ENCODE measurements around the gene OR10H5. TPM values are rescaled to one million over a fixed set of nuclear protein-coding genes. Genes with fewer than 3 reads are reported as not detected.
"Not testable (repeated sequence)": the region's sequence is repeated elsewhere in the genome, so short reads cannot be mapped to it uniquely, and the experiment has no call there.

Gene OR10H5
- total and polyA plus RNA-seq, 10 donors, result not detected

DNA sequence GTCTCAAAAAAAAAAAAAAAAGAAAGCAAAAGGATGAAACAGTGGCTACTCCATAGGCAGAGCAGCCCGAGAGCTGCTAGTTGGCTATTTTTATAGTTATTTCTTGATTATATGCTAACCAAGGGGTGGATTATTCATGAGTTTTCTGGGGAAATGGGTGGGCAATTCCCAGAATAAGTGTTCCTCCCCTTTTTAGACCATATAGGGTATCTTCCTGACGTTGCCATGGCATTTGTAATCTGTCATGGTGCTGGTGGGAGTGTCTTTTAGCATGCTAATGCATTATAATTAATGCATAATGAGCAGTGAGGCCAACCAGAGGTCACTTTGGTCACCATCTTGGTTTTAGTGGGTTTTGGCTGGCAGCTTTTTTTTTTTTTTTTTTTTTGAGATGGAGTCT, 53.4 kb downstream of the OR10H5 start:
- intact Hi-C loops (cut with DNase I; ENCODE audit: low total_unique reads), result no loop called here
- WGBS, 5 donors, result 62 to 83% (median 64%) methylated on average over 2 of the region's 2 CpGs
- peaks cover 0 to 35% (median 13%) of the 10 kb centered on the region in 6 donors for H3K4me1 ChIP-seq

DNA sequence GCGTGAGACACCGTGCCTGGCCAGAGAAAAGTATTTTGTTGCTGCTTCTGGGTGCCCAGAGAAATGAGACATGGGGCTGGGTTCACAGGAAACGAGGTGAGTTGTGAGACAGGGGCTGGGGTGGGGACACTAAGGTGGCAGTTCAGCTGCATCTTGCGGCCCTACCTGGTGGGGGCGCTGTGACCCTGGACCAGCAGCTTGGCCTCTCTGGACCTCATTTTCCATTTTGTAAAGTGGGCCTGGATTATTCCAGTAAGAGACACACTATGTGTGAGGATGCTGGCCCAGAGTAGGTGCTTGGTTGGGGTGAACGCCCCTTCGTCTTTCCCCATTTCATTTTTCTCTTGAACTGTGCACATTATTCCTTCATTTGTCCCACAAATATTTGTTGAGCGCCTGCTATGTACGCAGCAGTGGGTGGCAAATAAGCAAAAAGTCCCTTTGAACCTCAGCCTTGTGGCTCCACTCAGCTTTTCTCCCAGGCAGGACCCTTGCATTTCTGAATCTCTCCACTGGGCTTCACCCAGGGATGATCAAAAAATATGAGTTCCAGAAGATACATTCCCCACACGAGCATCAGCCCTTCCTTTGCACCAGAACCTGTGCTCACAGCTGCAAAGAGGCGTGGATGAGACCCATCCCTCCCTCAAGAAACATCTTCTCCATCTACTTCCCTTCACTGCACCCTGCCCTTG, 54.6 kb downstream of the OR10H5 start:
- 60 to 73% (median 65%) methylated on average over 10 to 11 of the region's 11 CpGs for WGBS, 5 donors
- DNase-seq, result no peak
- intact Hi-C loops (cut with DNase I; ENCODE audit: low total_unique reads), result no loop called here
- Histone ChIP-seq H3K27ac (no peak overlapping the region), H3K4me3 (no peak overlapping the region), H3K36me3 (no peaks in the 10 kb centered on the region), H3K9me3 (no peaks in the 10 kb centered on the region), H3K4me1 (peaks cover 0 to 31% (median 8%) of the 10 kb centered on the region in 6 donors), H3K27me3 (replicated peaks in 1 of 7) (peaks cover 0 to 9% (median 0%) of the 10 kb centered on the region in 7 donors)
- no peak for TF ChIP-seq POLR2A (IDR thresholded peaks at IDR 0.05)
- TF ChIP-seq, protein P1, sequence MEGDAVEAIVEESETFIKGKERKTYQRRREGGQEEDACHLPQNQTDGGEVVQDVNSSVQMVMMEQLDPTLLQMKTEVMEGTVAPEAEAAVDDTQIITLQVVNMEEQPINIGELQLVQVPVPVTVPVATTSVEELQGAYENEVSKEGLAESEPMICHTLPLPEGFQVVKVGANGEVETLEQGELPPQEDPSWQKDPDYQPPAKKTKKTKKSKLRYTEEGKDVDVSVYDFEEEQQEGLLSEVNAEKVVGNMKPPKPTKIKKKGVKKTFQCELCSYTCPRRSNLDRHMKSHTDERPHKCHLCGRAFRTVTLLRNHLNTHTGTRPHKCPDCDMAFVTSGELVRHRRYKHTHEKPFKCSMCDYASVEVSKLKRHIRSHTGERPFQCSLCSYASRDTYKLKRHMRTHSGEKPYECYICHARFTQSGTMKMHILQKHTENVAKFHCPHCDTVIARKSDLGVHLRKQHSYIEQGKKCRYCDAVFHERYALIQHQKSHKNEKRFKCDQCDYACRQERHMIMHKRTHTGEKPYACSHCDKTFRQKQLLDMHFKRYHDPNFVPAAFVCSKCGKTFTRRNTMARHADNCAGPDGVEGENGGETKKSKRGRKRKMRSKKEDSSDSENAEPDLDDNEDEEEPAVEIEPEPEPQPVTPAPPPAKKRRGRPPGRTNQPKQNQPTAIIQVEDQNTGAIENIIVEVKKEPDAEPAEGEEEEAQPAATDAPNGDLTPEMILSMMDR (IDR thresholded peaks at IDR 0.05 in 8 of 11, conservative IDR thresholded peaks at IDR 0.05 in 3 of 11), result peak in 1 of 11 experiments; percentile 23

More for the DNA sequence above, 53.4 kb downstream of the OR10H5 start:
- TF ChIP-seq, protein P1 (IDR thresholded peaks at IDR 0.05 in 8 of 11, conservative IDR thresholded peaks at IDR 0.05 in 3 of 11), result no peak
- TF ChIP-seq POLR2A (IDR thresholded peaks at IDR 0.05) (no peak), POLR2AphosphoS5 (IDR thresholded peaks at IDR 0.05) (no peak)
- Histone ChIP-seq H3K9me3 (no peaks in the 10 kb centered on the region), H3K27me3 (replicated peaks in 1 of 7) (peaks cover 0 to 9% (median 0%) of the 10 kb centered on the region in 7 donors), H3K4me3 (no peak overlapping the region), H3K36me3 (no peaks in the 10 kb centered on the region), H3K27ac (no peak overlapping the region)
- no peak for DNase-seq

DNA sequence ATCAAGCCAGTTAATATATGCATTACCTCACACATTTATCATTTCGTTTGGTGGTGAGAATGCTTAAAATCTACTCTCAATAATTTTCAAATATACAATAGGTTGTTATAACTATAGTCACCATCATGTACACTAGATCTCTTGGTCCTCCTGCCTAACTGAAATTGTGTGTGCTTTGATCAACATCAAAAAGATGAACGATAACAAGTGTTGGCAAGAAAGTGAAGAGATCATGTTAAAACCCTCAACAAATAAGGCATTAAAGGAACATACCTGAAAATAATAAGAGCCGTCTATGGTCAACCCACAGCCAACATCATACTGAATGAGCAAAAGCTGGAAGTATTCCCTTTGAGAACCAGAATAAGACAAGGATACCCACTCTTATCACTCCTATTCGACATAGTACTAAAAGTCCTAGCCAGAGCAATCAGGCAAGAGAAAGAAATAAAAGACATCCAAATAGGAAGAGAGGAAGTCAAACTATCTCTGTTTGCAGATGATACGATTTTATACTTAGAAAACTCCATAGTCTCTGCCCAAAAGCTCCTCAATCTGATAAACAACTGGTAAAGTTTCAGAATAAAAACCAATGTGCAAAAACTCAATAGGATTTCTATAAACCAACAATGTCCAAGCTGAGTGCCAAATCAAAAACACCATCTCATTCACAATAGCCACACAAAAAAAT, 55.9 kb downstream of the OR10H5 start:
- Histone ChIP-seq H3K36me3 (no peaks in the 10 kb centered on the region), H3K4me3 (no peak overlapping the region), H3K9me3 (no peaks in the 10 kb centered on the region), H3K4me1 (peaks cover 0 to 19% (median 0%) of the 10 kb centered on the region in 6 donors), H3K27me3 (replicated peaks in 1 of 7) (peaks cover 0 to 9% (median 0%) of the 10 kb centered on the region in 7 donors), H3K27ac (peak overlapping the region in 3 of 8 donors; percentile 9 to 47 (median 45))
- WGBS, 5 donors, result 51 to 61% (median 57%) methylated on average over 5 of the region's 5 CpGs
- intact Hi-C loops (cut with DNase I; ENCODE audit: low total_unique reads), result no loop called here
- no peak for DNase-seq
- TF ChIP-seq POLR2A (IDR thresholded peaks at IDR 0.05), result no peak
- no peak for TF ChIP-seq POLR2AphosphoS5 (IDR thresholded peaks at IDR 0.05)
- TF ChIP-seq, protein P1 (IDR thresholded peaks at IDR 0.05 in 8 of 11, conservative IDR thresholded peaks at IDR 0.05 in 3 of 11), result no peak

DNA sequence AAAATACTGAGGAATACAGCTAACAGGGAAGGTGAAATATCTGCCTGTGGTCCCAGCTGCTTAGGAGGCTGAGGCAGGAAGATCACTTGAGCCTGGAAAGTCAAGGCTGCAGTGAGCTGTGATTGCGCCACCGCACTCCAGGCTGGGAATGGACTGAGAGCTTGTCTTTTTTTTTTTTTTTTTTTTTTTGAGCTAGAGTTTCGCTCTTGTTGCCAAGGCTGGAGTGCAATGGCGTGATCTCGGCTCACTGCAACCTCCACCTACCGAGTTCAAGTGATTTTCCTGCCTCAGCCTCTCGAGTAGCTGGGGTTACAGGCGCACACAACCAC, 56.4 kb downstream of the OR10H5 start:
- H3K27me3 ChIP-seq (replicated peaks in 1 of 7); H3K4me3 ChIP-seq; intact Hi-C loops (cut with DNase I; ENCODE audit: low total_unique reads); H3K36me3 ChIP-seq; DNase-seq; H3K9me3 ChIP-seq: not testable (repeated sequence)
- peak overlapping the region in 3 of 8 donors; percentile 9 to 75 (median 47) for H3K27ac ChIP-seq
- peaks cover 0 to 18% (median 0%) of the 10 kb centered on the region in 6 donors for H3K4me1 ChIP-seq
- WGBS, 5 donors, result 62 to 82% (median 65%) methylated on average over 7 to 8 of the region's 8 CpGs

All from spleen (tissue), 11 donors.